Erythroblast (primary cell): ENCODE data around the gene SIRT7.

Source experiments
- GATA1 ChIP-seq: IDR thresholded peaks from 2 replicates; pipeline ENCODE4 v1.6.1; 2011; ENCODE audit warnings: low read depth, mild to moderate bottlenecking, control low read depth, low read length, moderate library complexity
- POLR2A ChIP-seq: IDR thresholded peaks from 2 replicates; pipeline ENCODE4 v1.6.1; 2011; ENCODE audit warnings: mild to moderate bottlenecking, low read length

- no peak for TF ChIP-seq POLR2A
- no peak for TF ChIP-seq GATA1
These were observed 11.3 kb downstream of the SIRT7 start for GRCh38 chr17:81906476-81907218.
